ENCODE results near the gene FZD7. TPM values are rescaled to one million over a fixed set of nuclear protein-coding genes. Genes with fewer than 3 reads are reported as not detected.

FZD7 gene
- total RNA-seq, 2 donors from 2014 or later: 0.66 to 2.9 TPM

DNA sequence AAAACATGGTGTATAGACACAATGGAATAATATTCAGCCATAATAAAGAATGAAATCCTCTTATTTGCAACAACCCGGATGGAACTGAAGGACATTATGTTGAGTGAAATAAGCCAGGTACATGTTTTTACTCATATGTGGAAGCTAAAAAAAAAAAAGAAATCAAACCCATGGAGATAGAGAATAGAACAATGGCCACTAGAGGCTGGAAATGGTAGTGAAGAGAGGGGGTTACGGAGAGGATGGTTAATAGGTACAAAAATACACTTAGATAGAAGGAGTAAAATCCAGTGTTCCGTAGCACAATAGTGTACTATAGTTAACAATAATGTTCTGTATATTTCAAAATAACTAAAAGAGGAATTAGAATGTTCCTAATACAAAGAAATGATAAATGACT is 26.6 kb downstream of the FZD7 start:
- Histone ChIP-seq H3K9me3 (no peaks in the 10 kb centered on the region), H3K36me3 (replicated peaks in 1 of 2; ENCODE audit: insufficient read depth in 1 of 2, low read depth in 2 of 2) (no peaks in the 10 kb centered on the region), H3K27me3 (no peaks in the 10 kb centered on the region), H3K4me3 (no peak overlapping the region), H3K4me1 (no peaks in the 10 kb centered on the region), H3K27ac (no peak overlapping the region)
- WGBS, 2 donors: 68 to 84% methylated on average over 3 of the region's 3 CpGs
- intact Hi-C loops (cut with DNase I): no loop called here
- ATAC-seq (no peak), DNase-seq (no peak)
- TF ChIP-seq, protein P1, sequence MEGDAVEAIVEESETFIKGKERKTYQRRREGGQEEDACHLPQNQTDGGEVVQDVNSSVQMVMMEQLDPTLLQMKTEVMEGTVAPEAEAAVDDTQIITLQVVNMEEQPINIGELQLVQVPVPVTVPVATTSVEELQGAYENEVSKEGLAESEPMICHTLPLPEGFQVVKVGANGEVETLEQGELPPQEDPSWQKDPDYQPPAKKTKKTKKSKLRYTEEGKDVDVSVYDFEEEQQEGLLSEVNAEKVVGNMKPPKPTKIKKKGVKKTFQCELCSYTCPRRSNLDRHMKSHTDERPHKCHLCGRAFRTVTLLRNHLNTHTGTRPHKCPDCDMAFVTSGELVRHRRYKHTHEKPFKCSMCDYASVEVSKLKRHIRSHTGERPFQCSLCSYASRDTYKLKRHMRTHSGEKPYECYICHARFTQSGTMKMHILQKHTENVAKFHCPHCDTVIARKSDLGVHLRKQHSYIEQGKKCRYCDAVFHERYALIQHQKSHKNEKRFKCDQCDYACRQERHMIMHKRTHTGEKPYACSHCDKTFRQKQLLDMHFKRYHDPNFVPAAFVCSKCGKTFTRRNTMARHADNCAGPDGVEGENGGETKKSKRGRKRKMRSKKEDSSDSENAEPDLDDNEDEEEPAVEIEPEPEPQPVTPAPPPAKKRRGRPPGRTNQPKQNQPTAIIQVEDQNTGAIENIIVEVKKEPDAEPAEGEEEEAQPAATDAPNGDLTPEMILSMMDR (IDR thresholded peaks at IDR 0.05): peak in 3 of 7 experiments; percentile 8 to 19 (median 12)
- no peak for TF ChIP-seq POLR2A (IDR thresholded peaks at IDR 0.05)

DNA sequence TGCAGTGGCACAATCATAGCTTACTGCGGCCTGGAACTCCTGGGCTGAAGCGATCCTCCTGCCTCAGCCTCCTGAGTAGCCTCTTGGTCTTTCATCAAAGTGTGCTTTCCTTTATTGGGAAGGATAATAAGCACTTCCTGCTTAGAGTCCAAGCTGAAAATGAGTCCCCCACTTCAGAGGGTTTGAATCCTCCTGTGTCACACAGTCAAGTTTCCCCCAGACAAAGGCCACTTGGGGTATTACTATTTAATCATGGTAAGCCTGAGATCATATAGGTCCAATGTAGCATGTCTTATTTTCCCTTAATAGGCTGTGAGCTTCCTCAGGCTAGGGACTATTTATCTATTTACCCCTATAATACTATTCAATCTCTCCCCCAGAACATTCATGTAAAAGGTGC is 28.0 kb downstream of the FZD7 start:
- no peaks in the 10 kb centered on the region for H3K27me3 ChIP-seq
- intact Hi-C loops (cut with DNase I): no loop called here
- no peak for ATAC-seq
- DNase-seq: no peak
- H3K9me3 ChIP-seq: no peaks in the 10 kb centered on the region
- H3K4me1 ChIP-seq: no peaks in the 10 kb centered on the region
- H3K27ac ChIP-seq: no peak overlapping the region
- TF ChIP-seq, protein P1 (IDR thresholded peaks at IDR 0.05): no peak
- TF ChIP-seq POLR2A (IDR thresholded peaks at IDR 0.05): no peak
- no peaks in the 10 kb centered on the region for H3K36me3 ChIP-seq (replicated peaks in 1 of 2; ENCODE audit: insufficient read depth in 1 of 2, low read depth in 2 of 2)
- H3K4me3 ChIP-seq: no peak overlapping the region
- WGBS, 2 donors: 75 to 95% methylated on average over 2 of the region's 2 CpGs

DNA sequence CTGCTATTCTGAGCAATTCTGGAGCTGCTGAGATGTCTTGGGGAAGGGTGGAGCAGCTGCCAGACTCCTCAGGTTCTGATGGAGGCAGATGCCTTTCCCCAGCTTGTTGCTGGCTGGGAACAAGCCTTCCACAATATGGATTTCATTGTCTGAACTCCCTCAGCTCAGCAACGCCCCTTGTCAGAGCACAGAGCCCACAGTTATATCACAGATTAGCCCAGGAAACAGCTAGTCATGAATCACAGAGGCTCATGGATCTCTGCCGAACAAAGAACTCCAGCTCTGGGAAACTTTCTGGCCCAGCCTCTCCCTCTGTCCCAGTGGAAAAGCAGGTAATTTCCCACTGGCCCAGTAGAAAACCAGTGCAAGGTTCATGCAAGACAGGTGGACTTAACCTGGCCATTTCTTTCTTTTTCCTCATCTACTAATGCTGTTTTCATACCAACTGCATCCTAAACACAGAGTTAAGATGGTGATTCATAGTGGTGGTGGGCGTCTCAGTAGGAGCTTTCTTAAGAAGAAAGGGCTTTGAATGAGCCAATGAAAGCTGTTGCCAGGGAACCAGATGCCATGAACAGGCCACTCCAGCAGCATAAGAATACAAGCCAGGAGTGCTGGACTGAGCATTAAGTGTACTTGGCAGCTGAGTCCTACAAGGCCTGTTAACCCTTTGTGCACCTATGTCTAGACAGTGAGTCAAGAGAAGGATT is 30.7 kb downstream of the FZD7 start:
- no peak for DNase-seq
- no peak overlapping the region for H3K4me3 ChIP-seq
- H3K27me3 ChIP-seq: no peaks in the 10 kb centered on the region
- H3K4me1 ChIP-seq: no peaks in the 10 kb centered on the region
- H3K9me3 ChIP-seq: no peaks in the 10 kb centered on the region
- no peaks in the 10 kb centered on the region for H3K36me3 ChIP-seq (replicated peaks in 1 of 2; ENCODE audit: insufficient read depth in 1 of 2, low read depth in 2 of 2)
- H3K27ac ChIP-seq: no peak overlapping the region
- WGBS, 2 donors: 26 to 35% methylated on average over 3 of the region's 3 CpGs
- TF ChIP-seq, protein P1 (IDR thresholded peaks at IDR 0.05): no peak
- no peak for TF ChIP-seq POLR2A (IDR thresholded peaks at IDR 0.05)
- ATAC-seq: no peak
- intact Hi-C loops (cut with DNase I): no loop called here

GRCh38 chr2:202064881-202065230 is 31.2 kb downstream of the FZD7 start:
- 84 to 90% methylated on average over 3 of the region's 3 CpGs for WGBS, 2 donors
- intact Hi-C loops (cut with DNase I): no loop called here
- ATAC-seq: no peak

DNA sequence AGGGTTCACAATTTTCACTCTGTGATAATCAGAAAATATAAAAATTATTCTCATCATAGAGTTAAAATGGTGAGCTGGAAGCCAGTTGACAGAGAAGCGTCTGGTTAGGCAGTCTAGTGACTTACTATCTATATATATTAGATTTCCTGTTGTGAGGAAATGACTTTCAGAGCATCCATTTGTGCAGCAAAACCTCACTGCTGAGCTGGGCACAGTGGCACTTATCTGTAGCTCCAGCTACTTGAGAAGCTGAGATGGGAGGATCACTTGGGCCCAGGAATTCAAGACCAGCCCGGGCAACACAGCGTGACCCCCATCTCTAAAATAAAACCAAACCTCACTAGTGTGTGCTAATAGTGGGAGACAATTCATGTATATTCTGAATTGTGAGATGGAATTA is 32.2 kb downstream of the FZD7 start:
- WGBS, 2 donors: 84 to 90% methylated on average over 3 of the region's 3 CpGs
- no peak overlapping the region for H3K4me3 ChIP-seq
- no peak for DNase-seq
- no peaks in the 10 kb centered on the region for H3K9me3 ChIP-seq
- TF ChIP-seq, protein P1 (IDR thresholded peaks at IDR 0.05): no peak
- no peak for TF ChIP-seq POLR2A (IDR thresholded peaks at IDR 0.05)
- H3K27me3 ChIP-seq: no peaks in the 10 kb centered on the region
- H3K36me3 ChIP-seq (replicated peaks in 1 of 2; ENCODE audit: insufficient read depth in 1 of 2, low read depth in 2 of 2): no peaks in the 10 kb centered on the region
- no peak for ATAC-seq
- intact Hi-C loops (cut with DNase I): no loop called here
- H3K27ac ChIP-seq: no peak overlapping the region
- no peaks in the 10 kb centered on the region for H3K4me1 ChIP-seq

More at GRCh38 chr2:202064881-202065230, 31.2 kb downstream of the FZD7 start:
- Histone ChIP-seq H3K4me1 (no peaks in the 10 kb centered on the region), H3K4me3 (no peak overlapping the region), H3K36me3 (replicated peaks in 1 of 2; ENCODE audit: insufficient read depth in 1 of 2, low read depth in 2 of 2) (no peaks in the 10 kb centered on the region), H3K27me3 (no peaks in the 10 kb centered on the region), H3K27ac (no peak overlapping the region), H3K9me3 (no peaks in the 10 kb centered on the region)
- DNase-seq: no peak
- TF ChIP-seq POLR2A (IDR thresholded peaks at IDR 0.05): no peak

Data from body of pancreas (tissue), 4 donors.